ENCODE data around the gene NSMF.

GRCh38 chr9:137445930-137446431, 13.2 kb downstream of the NSMF start:
- TF ChIP-seq TAF1 (IDR thresholded peaks at IDR 0.05; ENCODE audit: low read depth, low read length): no peak
- no peak for TF ChIP-seq POLR2A (IDR thresholded peaks at IDR 0.05; ENCODE audit: low read depth, low read length)
- TF ChIP-seq POLR2AphosphoS5 (IDR thresholded peaks at IDR 0.05; ENCODE audit: low read depth, low read length): no peak
- no peak for TF ChIP-seq SPI1 (IDR thresholded peaks at IDR 0.05; ENCODE audit: low read depth, low read length)

Measured in GM12891 (cell line).